ENCODE measurements around the gene TMEM121.
"Not testable (repeated sequence)": the region's sequence is repeated elsewhere in the genome, so short reads cannot be mapped to it uniquely, and the experiment has no call there.

The TMEM121 gene

DNA sequence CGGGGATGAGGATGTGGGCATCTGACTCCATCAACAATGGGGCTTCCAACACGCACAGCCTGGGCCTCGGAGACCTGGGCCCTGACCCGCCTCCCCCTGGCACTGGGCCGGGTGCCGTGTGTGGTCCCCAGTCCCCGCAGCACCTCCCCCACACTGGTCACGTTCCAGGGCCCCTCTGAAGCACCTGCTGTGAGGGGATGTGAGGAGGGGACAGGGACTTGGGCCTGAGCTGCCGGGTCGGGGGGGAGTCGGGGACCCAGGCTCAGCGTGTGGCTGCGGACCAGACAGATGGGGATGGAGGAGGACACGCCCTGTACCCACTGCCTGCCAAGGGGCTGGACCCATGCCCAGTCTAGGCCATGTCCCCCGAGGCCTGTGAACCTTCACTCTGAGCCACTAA is 45.7 kb downstream of the TMEM121 start:
- not testable (repeated sequence) for H3K27me3 ChIP-seq (ENCODE audit: control insufficient read depth, low read length); H3K9me2 ChIP-seq (replicated peaks; ENCODE audit: control insufficient read depth, low read length); H3K4me3 ChIP-seq (ENCODE audit: low read length); H4K20me1 ChIP-seq (ENCODE audit: control insufficient read depth, insufficient read depth, low read depth, low read length); H3K9me3 ChIP-seq (ENCODE audit: control insufficient read depth, insufficient read depth, low read length)
- H3K4me2 ChIP-seq (ENCODE audit: low read length) = peak overlapping the region; percentile 57; the same call in 1 of the 2 replicates
- peaks cover 39% of the 10 kb centered on the region for H3K79me2 ChIP-seq (ENCODE audit: control insufficient read depth, low read length)
- H3K4me1 ChIP-seq (ENCODE audit: control insufficient read depth, low read length) = peaks cover 94% of the 10 kb centered on the region
- peaks cover 24% of the 10 kb centered on the region for H3K36me3 ChIP-seq (ENCODE audit: control insufficient read depth, low read length)
- peak overlapping the region; percentile 93 for H3K27ac ChIP-seq (ENCODE audit: low read depth, low read length)
- H3F3A ChIP-seq (ENCODE audit: control insufficient read depth, insufficient read depth) = peaks cover 31% of the 10 kb centered on the region

DNA sequence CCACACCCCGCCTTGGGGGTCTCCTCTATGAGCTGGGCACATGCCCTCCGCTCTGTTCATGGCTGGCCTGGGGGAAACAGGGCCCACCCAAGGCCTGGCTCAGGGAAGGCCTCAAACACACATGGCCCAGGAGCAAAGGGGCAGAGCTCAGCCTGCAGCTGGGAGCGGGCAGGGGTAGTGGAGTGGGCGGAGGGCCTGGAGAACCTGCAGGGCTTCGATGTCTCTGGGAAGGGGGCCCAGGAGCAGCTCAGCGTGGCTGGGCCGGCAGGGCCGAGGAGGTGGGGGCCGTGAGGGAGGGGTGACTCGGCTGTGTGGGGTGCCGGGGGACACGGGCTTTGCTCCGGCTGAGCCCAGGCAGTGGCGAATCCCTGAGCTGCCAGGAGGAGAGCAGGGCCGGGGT is 47.5 kb downstream of the TMEM121 start:
- Histone ChIP-seq H3K27ac (ENCODE audit: low read depth, low read length) (peak overlapping the region; percentile 93), H3K4me2 (ENCODE audit: low read length) (peak overlapping the region; percentile 46), H3K4me1 (ENCODE audit: control insufficient read depth, low read length) (peaks cover 91% of the 10 kb centered on the region), H3F3A (ENCODE audit: control insufficient read depth, insufficient read depth) (peaks cover 37% of the 10 kb centered on the region), H3K36me3 (ENCODE audit: control insufficient read depth, low read length) (peaks cover 21% of the 10 kb centered on the region), H3K79me2 (ENCODE audit: control insufficient read depth, low read length) (peaks cover 44% of the 10 kb centered on the region)
- not testable (repeated sequence) for H4K20me1 ChIP-seq (ENCODE audit: control insufficient read depth, insufficient read depth, low read depth, low read length); H3K4me3 ChIP-seq (ENCODE audit: low read length); H3K9me3 ChIP-seq (ENCODE audit: control insufficient read depth, insufficient read depth, low read length); H3K9me2 ChIP-seq (replicated peaks; ENCODE audit: control insufficient read depth, low read length); H3K27me3 ChIP-seq (ENCODE audit: control insufficient read depth, low read length)

DNA sequence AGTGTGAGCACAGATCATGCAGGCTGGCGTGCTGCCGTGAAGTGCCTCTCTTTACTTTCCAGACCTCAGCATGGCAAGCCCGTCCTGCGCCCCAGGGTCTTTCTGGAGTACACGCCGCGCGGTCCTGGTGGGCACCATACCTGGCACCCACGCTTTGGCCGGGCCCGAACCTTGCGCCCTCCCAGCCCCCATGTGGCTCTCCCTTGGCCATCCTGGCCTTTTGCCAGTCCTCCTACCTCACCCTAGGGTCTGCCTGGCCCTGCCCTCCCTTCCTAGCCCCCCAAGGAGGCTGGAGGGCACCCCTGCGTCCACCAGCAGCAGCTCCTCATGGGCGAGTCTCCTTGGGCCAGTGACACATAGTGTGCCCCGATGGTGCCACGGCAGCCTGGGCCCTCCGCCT is 48.0 kb downstream of the TMEM121 start:
- Histone ChIP-seq H3K4me2 (ENCODE audit: low read length) (peak overlapping the region; percentile 46; the same call in 1 of the 2 replicates), H3K36me3 (ENCODE audit: control insufficient read depth, low read length) (peaks cover 16% of the 10 kb centered on the region), H3F3A (ENCODE audit: control insufficient read depth, insufficient read depth) (peaks cover 31% of the 10 kb centered on the region), H3K4me1 (ENCODE audit: control insufficient read depth, low read length) (peaks cover 85% of the 10 kb centered on the region), H3K79me2 (ENCODE audit: control insufficient read depth, low read length) (peaks cover 38% of the 10 kb centered on the region), H3K27ac (ENCODE audit: low read depth, low read length) (peak overlapping the region; percentile 93)
- H4K20me1 ChIP-seq (ENCODE audit: control insufficient read depth, insufficient read depth, low read depth, low read length); H3K27me3 ChIP-seq (ENCODE audit: control insufficient read depth, low read length); H3K9me3 ChIP-seq (ENCODE audit: control insufficient read depth, insufficient read depth, low read length); H3K9me2 ChIP-seq (replicated peaks; ENCODE audit: control insufficient read depth, low read length); H3K4me3 ChIP-seq (ENCODE audit: low read length): not testable (repeated sequence)

DNA sequence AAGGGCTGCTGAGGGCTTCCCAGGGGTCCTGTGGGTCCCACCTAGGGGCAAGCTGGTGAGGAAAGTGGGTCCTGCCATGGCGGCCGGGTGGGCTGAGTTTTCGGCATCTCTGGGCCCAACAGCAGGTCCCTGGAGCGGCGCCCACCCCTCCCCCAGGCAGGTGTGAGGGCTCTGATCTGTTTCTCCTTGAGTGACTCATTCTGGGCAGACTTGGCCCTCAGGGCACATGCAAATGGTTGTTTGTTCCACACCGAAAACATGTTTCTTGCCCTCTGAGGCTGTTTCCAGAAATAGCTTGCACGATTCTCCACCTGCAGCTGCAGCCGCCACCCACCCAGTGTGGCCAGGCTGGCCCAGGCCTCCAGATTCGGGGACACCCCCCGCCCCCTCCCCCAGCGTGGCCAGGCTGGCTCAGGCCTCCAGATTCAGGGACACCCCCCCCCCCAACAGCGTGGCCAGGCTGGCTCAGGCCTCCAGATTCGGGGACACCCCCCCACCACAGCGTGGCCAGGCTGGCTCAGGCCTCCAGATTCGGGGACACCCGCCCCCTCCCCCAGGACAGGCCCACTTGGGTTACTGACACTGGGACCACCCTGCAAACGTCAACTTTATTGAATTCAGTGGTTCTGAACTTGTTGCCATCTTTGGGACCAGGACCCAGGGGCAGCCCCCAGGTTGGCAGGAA is 48.8 kb downstream of the TMEM121 start:
- not testable (repeated sequence) for H3K27me3 ChIP-seq (ENCODE audit: control insufficient read depth, low read length); H3K36me3 ChIP-seq (ENCODE audit: control insufficient read depth, low read length); H3K4me3 ChIP-seq (ENCODE audit: low read length); H3K9me2 ChIP-seq (replicated peaks; ENCODE audit: control insufficient read depth, low read length); H3K9me3 ChIP-seq (ENCODE audit: control insufficient read depth, insufficient read depth, low read length); H3K4me2 ChIP-seq (ENCODE audit: low read length); H4K20me1 ChIP-seq (ENCODE audit: control insufficient read depth, insufficient read depth, low read depth, low read length)
- peak overlapping the region; percentile 76 for H3K27ac ChIP-seq (ENCODE audit: low read depth, low read length)
- peaks cover 84% of the 10 kb centered on the region for H3K4me1 ChIP-seq (ENCODE audit: control insufficient read depth, low read length)
- H3F3A ChIP-seq (ENCODE audit: control insufficient read depth, insufficient read depth) = peaks cover 26% of the 10 kb centered on the region
- H3K79me2 ChIP-seq (ENCODE audit: control insufficient read depth, low read length) = peaks cover 31% of the 10 kb centered on the region

DNA sequence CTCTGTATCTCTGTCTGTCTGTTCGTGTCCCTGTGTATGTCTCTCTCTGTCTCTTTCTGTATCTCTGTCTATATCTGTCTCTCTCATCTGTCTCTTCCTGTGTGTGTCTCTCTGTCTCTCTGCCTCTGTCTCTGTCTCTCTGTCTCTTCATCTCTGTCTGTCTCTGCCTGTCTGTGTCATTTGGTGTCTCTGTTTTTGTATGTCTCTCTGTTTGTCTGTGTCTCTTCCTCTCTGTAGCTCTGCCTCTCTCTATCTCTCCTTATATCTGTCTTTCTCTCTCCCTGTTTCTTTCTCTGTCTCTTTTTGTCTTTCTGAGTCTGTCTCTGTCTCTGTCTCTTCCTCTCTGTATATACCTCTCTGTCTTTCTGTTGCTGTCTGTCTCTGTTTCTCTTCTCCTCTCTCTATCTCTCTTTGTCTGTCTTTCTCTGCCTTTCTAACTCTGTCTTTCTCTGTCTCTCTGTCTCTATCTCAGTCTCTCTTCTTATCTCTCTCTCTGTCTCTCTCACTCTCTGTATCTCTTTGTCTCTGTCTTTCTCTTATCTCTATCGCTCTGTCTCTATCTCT is 50.2 kb downstream of the TMEM121 start:
- Histone ChIP-seq H3K79me2 (ENCODE audit: control insufficient read depth, low read length) (peaks cover 25% of the 10 kb centered on the region), H4K20me1 (ENCODE audit: control insufficient read depth, insufficient read depth, low read depth, low read length) (no peaks in the 10 kb centered on the region), H3K9me3 (ENCODE audit: control insufficient read depth, insufficient read depth, low read length) (no peaks in the 10 kb centered on the region), H3K27ac (ENCODE audit: low read depth, low read length) (peak overlapping the region; percentile 96), H3K27me3 (ENCODE audit: control insufficient read depth, low read length) (no peaks in the 10 kb centered on the region), H3K4me3 (ENCODE audit: low read length) (peak overlapping the region; percentile 50), H3K4me2 (ENCODE audit: low read length) (peak overlapping the region; percentile 60), H3K9me2 (replicated peaks; ENCODE audit: control insufficient read depth, low read length) (no peaks in the 10 kb centered on the region), H3F3A (ENCODE audit: control insufficient read depth, insufficient read depth) (peaks cover 27% of the 10 kb centered on the region), H3K36me3 (ENCODE audit: control insufficient read depth, low read length) (peaks cover 7% of the 10 kb centered on the region), H3K4me1 (ENCODE audit: control insufficient read depth, low read length) (peaks cover 84% of the 10 kb centered on the region)
- TF ChIP-seq, protein P1, sequence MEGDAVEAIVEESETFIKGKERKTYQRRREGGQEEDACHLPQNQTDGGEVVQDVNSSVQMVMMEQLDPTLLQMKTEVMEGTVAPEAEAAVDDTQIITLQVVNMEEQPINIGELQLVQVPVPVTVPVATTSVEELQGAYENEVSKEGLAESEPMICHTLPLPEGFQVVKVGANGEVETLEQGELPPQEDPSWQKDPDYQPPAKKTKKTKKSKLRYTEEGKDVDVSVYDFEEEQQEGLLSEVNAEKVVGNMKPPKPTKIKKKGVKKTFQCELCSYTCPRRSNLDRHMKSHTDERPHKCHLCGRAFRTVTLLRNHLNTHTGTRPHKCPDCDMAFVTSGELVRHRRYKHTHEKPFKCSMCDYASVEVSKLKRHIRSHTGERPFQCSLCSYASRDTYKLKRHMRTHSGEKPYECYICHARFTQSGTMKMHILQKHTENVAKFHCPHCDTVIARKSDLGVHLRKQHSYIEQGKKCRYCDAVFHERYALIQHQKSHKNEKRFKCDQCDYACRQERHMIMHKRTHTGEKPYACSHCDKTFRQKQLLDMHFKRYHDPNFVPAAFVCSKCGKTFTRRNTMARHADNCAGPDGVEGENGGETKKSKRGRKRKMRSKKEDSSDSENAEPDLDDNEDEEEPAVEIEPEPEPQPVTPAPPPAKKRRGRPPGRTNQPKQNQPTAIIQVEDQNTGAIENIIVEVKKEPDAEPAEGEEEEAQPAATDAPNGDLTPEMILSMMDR (IDR thresholded peaks at IDR 0.05; ENCODE audit: low read depth, low read length, poor library complexity, severe bottlenecking) = no peak
- no peak for TF ChIP-seq EZH2phosphoT487 (IDR thresholded peaks at IDR 0.05; ENCODE audit: borderline replicate concordance, low read length)
